ENCODE data around the gene RBBP8NL. TPM values are rescaled to one million over a fixed set of nuclear protein-coding genes. Genes with fewer than 3 reads are reported as not detected.

The RBBP8NL gene
- total and polyA plus RNA-seq, 2 donors (not counting 3 experiments of a cell fraction or from before 2014, with no cell fraction given) = not detected

DNA sequence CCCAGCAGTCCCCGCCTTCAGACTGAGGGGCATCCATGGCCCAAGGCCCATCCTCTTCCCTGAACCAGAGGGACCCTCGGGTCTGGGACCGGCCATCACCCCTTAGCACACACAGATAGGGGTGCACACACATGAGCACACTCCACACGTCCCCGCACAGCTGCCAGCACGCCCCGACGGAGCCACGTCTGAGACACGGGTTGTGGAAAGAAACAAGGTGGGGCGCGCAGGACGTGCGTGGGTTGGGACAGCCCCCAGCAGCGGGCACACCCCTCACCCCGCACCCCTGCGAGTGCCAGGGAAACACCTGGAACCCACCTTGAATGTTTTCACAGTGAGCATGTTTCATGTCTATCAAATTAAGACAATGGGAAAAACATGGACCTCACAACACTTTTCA lies 42.0 kb upstream of the RBBP8NL start:
- H3K27me3 ChIP-seq (ENCODE audit: control insufficient read depth in 2 of 2, insufficient read depth in 2 of 2, low read length in 2 of 2) = peaks cover 8% of the 10 kb centered on the region in 2 experiments
- H3K4me2 ChIP-seq (ENCODE audit: insufficient read depth, low read length) = no peak overlapping the region
- FAIRE-seq (no peak), DNase-seq (ENCODE audit: low read depth, low spot score) (no peak)
- dilution Hi-C loops (cut with MboI; ENCODE audit: extremely low pct_ligation_motif_present, low sequenced_read_pairs) (no loop called here), intact Hi-C loops (cut with micrococcal nuclease) (no loop called here)
- TF ChIP-seq, protein P1, sequence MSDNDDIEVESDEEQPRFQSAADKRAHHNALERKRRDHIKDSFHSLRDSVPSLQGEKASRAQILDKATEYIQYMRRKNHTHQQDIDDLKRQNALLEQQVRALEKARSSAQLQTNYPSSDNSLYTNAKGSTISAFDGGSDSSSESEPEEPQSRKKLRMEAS (IDR thresholded peaks at IDR 0.05; ENCODE audit: insufficient read depth, insufficient read length) = no peak
- TF ChIP-seq GATA2 (IDR thresholded peaks at IDR 0.05; ENCODE audit: insufficient read depth, insufficient read length, low read depth, low read length) (no peak), FOS (IDR thresholded peaks at IDR 0.05; ENCODE audit: borderline replicate concordance, insufficient read depth, low read length) (no peak), POLR2A (IDR thresholded peaks at IDR 0.05; ENCODE audit: low read depth, low read length) (no peak), EZH2 (IDR thresholded peaks at IDR 0.05; ENCODE audit: borderline replicate concordance, low read depth, low read length, severe bottlenecking) (no peak), JUN (IDR thresholded peaks at IDR 0.05; ENCODE audit: borderline replicate concordance, insufficient read depth, insufficient read length, low read depth) (no peak)
- H3K4me3 ChIP-seq (replicated peaks in 1 of 3; ENCODE audit: insufficient read depth in 1 of 3, low read depth in 1 of 3, low read length in 3 of 3) = no peak overlapping the region
- H3K9ac ChIP-seq (replicated peaks; ENCODE audit: extremely low read depth, insufficient read depth, low read length) = no peak overlapping the region
- no peaks in the 10 kb centered on the region for H3K9me3 ChIP-seq (replicated peaks; ENCODE audit: control insufficient read depth, insufficient read depth, low read length)
- no peaks in the 10 kb centered on the region for H3K36me3 ChIP-seq (ENCODE audit: control insufficient read depth in 2 of 2, extremely low read depth in 1 of 2, insufficient read depth in 2 of 2, low read length in 2 of 2)
- no peaks in the 10 kb centered on the region for H3K79me2 ChIP-seq (ENCODE audit: control insufficient read depth, insufficient read depth, low read length)
- no peak overlapping the region for H2AFZ ChIP-seq (ENCODE audit: low read depth, low read length)
- no peaks in the 10 kb centered on the region for H3K4me1 ChIP-seq (ENCODE audit: control insufficient read depth, extremely low read depth, insufficient read depth, low read length)
- H3K27ac ChIP-seq (ENCODE audit: insufficient read depth, low read depth, low read length) = no peak overlapping the region
- H4K20me1 ChIP-seq (replicated peaks; ENCODE audit: control insufficient read depth, extremely low read depth, insufficient read depth, low read length) = no peaks in the 10 kb centered on the region
- BruUV-seq (replicated peaks) = no TSS peak
- H3K9me1 ChIP-seq (replicated peaks; ENCODE audit: control insufficient read depth, extremely low read depth, insufficient read depth, low read length) = no peaks in the 10 kb centered on the region
- ChIA-PET CTCF (no interaction called here), POLR2A (no interaction called here)

GRCh38 chr20:62466806-62467537 lies 39.6 kb upstream of the RBBP8NL start:
- TF ChIP-seq, protein P1 (IDR thresholded peaks at IDR 0.05; ENCODE audit: insufficient read depth, insufficient read length) = no peak
- TF ChIP-seq POLR2A (IDR thresholded peaks at IDR 0.05; ENCODE audit: low read depth, low read length) = no peak
- no peak for TF ChIP-seq EZH2 (IDR thresholded peaks at IDR 0.05; ENCODE audit: borderline replicate concordance, low read depth, low read length, severe bottlenecking)
- no peak for TF ChIP-seq CTCF (IDR thresholded peaks at IDR 0.05; ENCODE audit: extremely low read depth in 1 of 2, insufficient read depth in 1 of 2, low read depth in 1 of 2, low read length in 2 of 2)
- no peak for TF ChIP-seq GATA2 (IDR thresholded peaks at IDR 0.05; ENCODE audit: insufficient read depth, insufficient read length, low read depth, low read length)
- no peak for TF ChIP-seq POLR2AphosphoS5 (IDR thresholded peaks at IDR 0.05; ENCODE audit: insufficient read depth, low read depth, low read length)
- TF ChIP-seq MYC (IDR thresholded peaks at IDR 0.05; ENCODE audit: low read depth, low read length) = no peak
- no peak for TF ChIP-seq JUN (IDR thresholded peaks at IDR 0.05; ENCODE audit: borderline replicate concordance, insufficient read depth, insufficient read length, low read depth)
- TF ChIP-seq FOS (IDR thresholded peaks at IDR 0.05; ENCODE audit: borderline replicate concordance, insufficient read depth, low read length) = no peak
- no peaks in the 10 kb centered on the region for H3K79me2 ChIP-seq (ENCODE audit: control insufficient read depth, insufficient read depth, low read length)
- H2AFZ ChIP-seq (ENCODE audit: low read depth, low read length) = no peak overlapping the region
- H4K20me1 ChIP-seq (replicated peaks; ENCODE audit: control insufficient read depth, extremely low read depth, insufficient read depth, low read length) = no peaks in the 10 kb centered on the region
- dilution Hi-C loops (cut with MboI; ENCODE audit: extremely low pct_ligation_motif_present, low sequenced_read_pairs) (no loop called here), intact Hi-C loops (cut with micrococcal nuclease) (no loop called here)
- ChIA-PET POLR2A (no interaction called here), CTCF (interaction anchor here (0.7 to 2.0 kb wide), 2 partner anchors 17 to 33 kb away, joined by 3 to 10 read pairs; no protein-coding TSS in a partner anchor)
- no peak for DNase-seq (ENCODE audit: low read depth, low spot score)
- H3K4me2 ChIP-seq (ENCODE audit: insufficient read depth, low read length) = no peak overlapping the region
- no peaks in the 10 kb centered on the region for H3K27me3 ChIP-seq (ENCODE audit: control insufficient read depth in 2 of 2, insufficient read depth in 2 of 2, low read length in 2 of 2)
- H3K27ac ChIP-seq (ENCODE audit: insufficient read depth, low read depth, low read length) = no peak overlapping the region
- no peaks in the 10 kb centered on the region for H3K4me1 ChIP-seq (ENCODE audit: control insufficient read depth, extremely low read depth, insufficient read depth, low read length)
- H3K36me3 ChIP-seq (ENCODE audit: control insufficient read depth in 2 of 2, extremely low read depth in 1 of 2, insufficient read depth in 2 of 2, low read length in 2 of 2) = no peaks in the 10 kb centered on the region
- H3K9me1 ChIP-seq (replicated peaks; ENCODE audit: control insufficient read depth, extremely low read depth, insufficient read depth, low read length) = no peaks in the 10 kb centered on the region
- no TSS peak for BruUV-seq (replicated peaks)
- no peak overlapping the region for H3K9ac ChIP-seq (replicated peaks; ENCODE audit: extremely low read depth, insufficient read depth, low read length)
- no peaks in the 10 kb centered on the region for H3K9me3 ChIP-seq (replicated peaks; ENCODE audit: control insufficient read depth, insufficient read depth, low read length)
- H3K4me3 ChIP-seq (replicated peaks in 1 of 3; ENCODE audit: insufficient read depth in 1 of 3, low read depth in 1 of 3, low read length in 3 of 3) = no peak overlapping the region
- FAIRE-seq = no peak
